GM21786 (cell line): Measurements from ENCODE around the gene CDH15.
A peak's percentile ranks its signal among the peaks of the same experiment; 100 is the strongest.

Source experiments
- ATAC-seq: cut with Tn5 transposase; IDR thresholded peaks from one replicate; pipeline ENCODE4 v1.9.1; 2021; ENCODE audit not compliant: unreplicated experiment

CDH15 gene, protein sequence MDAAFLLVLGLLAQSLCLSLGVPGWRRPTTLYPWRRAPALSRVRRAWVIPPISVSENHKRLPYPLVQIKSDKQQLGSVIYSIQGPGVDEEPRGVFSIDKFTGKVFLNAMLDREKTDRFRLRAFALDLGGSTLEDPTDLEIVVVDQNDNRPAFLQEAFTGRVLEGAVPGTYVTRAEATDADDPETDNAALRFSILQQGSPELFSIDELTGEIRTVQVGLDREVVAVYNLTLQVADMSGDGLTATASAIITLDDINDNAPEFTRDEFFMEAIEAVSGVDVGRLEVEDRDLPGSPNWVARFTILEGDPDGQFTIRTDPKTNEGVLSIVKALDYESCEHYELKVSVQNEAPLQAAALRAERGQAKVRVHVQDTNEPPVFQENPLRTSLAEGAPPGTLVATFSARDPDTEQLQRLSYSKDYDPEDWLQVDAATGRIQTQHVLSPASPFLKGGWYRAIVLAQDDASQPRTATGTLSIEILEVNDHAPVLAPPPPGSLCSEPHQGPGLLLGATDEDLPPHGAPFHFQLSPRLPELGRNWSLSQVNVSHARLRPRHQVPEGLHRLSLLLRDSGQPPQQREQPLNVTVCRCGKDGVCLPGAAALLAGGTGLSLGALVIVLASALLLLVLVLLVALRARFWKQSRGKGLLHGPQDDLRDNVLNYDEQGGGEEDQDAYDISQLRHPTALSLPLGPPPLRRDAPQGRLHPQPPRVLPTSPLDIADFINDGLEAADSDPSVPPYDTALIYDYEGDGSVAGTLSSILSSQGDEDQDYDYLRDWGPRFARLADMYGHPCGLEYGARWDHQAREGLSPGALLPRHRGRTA

DNA sequence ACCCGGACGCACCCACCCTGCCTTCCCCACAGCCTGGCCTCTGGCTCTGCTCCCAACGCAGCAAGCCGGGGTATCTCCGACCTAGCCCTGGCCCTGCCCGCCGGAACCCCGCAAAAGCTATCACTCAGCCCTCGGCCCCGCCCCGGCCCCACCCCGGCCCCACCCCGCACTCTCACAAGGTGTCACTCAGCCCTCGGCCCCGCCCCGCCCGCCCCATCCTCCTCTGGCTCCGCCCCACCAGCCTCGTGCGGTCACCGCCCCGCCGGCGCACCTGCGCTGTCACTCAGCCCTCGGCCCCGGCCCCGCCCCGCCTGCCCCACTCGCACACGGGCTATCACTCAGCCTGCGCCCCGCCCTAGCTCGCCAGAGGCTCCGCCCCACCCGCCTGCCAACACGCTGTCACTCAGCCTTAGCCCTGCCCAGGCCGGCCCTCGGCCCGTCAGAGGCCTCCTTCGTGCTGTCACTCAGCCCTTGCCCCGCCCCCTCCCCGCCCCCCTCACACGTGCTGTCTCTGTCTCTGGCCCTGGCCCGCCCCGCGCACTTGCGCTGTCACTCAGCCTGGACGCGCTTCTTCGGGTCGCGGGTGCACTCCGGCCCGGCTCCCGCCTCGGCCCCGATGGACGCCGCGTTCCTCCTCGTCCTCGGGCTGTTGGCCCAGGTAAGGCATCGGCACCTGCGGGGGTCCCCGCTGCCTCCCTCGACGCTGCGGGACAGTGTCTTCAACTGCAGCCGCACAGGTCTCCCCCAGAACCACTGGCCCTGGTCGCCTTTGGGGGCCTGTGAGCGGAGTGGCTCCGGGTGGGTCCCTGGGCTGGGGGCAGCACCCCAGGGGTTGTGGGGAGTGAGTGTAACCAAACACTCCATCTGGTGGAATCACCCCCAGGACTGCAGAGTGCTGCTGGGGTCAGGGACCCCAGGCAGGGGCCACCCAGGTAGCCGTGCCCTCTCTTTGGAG lies at the start of gene CDH15:
CDH15 (plus strand) TSS at position 533 of the 955 bp plus-strand sequence; CDS start at position 617, 84 bp downstream.
- ATAC-seq = peak; percentile 72

- no peak for ATAC-seq
These were observed 49.2 kb upstream of the CDH15 start for GRCh38 chr16:89122322-89122851.

GRCh38 chr16:89123001-89123830 lies 48.3 kb upstream of the CDH15 start:
- no peak for ATAC-seq

GRCh38 chr16:89123831-89124100 lies 47.8 kb upstream of the CDH15 start:
- ATAC-seq = no peak

DNA sequence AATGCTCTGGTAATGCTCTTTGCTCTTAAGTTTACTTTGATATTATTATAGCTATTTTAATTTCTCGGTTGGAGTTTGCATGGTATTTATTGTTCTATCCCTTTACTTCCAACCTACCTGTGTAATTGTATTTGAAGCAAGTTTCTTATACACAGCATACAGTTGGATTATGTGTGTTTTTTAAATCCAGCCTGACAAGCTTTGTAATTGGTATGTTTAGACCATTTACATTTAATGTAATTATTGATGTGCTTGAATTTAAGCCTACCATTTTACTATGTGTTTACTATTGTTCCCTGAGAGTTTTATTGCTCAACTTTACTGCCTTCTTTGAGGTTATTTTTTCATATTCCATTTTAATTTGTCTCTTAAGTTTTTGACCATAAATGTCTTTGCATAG lies 42.2 kb upstream of the CDH15 start:
- ATAC-seq = no peak

GRCh38 chr16:89130448-89130847 lies 41.1 kb upstream of the CDH15 start:
- ATAC-seq = no peak

- no peak for ATAC-seq
These were observed 39.8 kb upstream of the CDH15 start for GRCh38 chr16:89131783-89132182.

GRCh38 chr16:89132194-89133005 lies 39.1 kb upstream of the CDH15 start:
- ATAC-seq = no peak

- no peak for ATAC-seq
These were observed 38.0 kb upstream of the CDH15 start for GRCh38 chr16:89133457-89134127.

- ATAC-seq = no peak
These were observed 37.3 kb upstream of the CDH15 start for GRCh38 chr16:89134269-89134668.

- no peak for ATAC-seq
These were observed 36.4 kb upstream of the CDH15 start for GRCh38 chr16:89135166-89135565.

- no peak for ATAC-seq
These were observed 35.4 kb upstream of the CDH15 start for GRCh38 chr16:89135971-89136765.

- no peak for ATAC-seq
These were observed 34.6 kb upstream of the CDH15 start for GRCh38 chr16:89136931-89137330.

GRCh38 chr16:89137666-89138512 lies 33.7 kb upstream of the CDH15 start:
- ATAC-seq = no peak

DNA sequence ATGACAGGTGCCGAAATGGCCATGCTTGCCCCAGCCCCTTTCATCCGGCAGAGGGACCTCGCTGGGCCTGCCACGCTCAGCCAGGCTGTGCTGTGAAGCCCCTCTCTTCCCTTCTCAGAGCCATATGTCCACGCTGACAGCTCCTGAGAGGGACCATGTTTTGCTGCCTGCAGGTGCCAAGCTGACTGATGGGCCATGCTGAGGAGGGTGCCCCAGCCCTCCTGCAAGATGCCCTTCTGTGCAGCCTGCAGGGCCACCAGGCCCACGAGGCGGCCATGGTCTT lies 33.1 kb upstream of the CDH15 start:
- no peak for ATAC-seq

GRCh38 chr16:89138843-89139520 lies 32.6 kb upstream of the CDH15 start:
- no peak for ATAC-seq

- ATAC-seq = no peak
These were observed 31.6 kb upstream of the CDH15 start for GRCh38 chr16:89139907-89140361.
